GM19452 (cell line): ENCODE measurements around the gene ABHD5.
"Not testable (repeated sequence)": the region's sequence is repeated elsewhere in the genome, so short reads cannot be mapped to it uniquely, and the experiment has no call there.

Source experiments
- ATAC-seq: cut with Tn5 transposase; IDR thresholded peaks from one replicate; pipeline ENCODE4 v1.9.1; 2021; ENCODE audit not compliant: unreplicated experiment

The ABHD5 gene

GRCh38 chr3:43690400-43691119 lies at the start of gene ABHD5:
TSS of gene ABHD5 (plus strand) at chr3:43690938. CDS start at chr3:43690993, 55 bp downstream.
- peak; percentile 82 for ATAC-seq

GRCh38 chr3:43641306-43642114 lies 49.2 kb upstream of the ABHD5 start:
- no peak for ATAC-seq

DNA sequence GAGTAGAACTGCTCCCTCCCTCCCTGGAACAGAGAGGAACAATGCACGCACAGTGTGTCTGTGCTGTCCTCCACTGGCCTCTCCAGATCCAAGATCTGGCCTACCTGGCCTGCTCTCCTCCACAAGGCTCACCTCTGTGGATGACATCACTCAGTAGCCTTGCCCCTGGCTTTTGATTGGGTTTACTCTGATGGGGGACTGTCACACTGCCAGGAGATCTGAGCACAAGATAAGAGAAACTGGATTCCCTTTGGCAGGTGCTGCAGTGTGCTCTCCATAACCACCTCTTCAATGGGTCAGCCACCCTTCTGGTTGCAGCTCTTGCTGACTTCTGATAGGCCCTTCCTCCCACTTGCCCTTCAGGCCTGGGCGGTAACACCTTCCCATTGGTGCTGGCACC lies 46.3 kb upstream of the ABHD5 start:
- no peak for ATAC-seq

- ATAC-seq: no peak
Measured at GRCh38 chr3:43647331-43648166, 43.2 kb upstream of the ABHD5 start.

GRCh38 chr3:43648957-43649356 lies 41.8 kb upstream of the ABHD5 start:
- ATAC-seq: no peak

- ATAC-seq: no peak
Measured at GRCh38 chr3:43649365-43649968, 41.3 kb upstream of the ABHD5 start.

DNA sequence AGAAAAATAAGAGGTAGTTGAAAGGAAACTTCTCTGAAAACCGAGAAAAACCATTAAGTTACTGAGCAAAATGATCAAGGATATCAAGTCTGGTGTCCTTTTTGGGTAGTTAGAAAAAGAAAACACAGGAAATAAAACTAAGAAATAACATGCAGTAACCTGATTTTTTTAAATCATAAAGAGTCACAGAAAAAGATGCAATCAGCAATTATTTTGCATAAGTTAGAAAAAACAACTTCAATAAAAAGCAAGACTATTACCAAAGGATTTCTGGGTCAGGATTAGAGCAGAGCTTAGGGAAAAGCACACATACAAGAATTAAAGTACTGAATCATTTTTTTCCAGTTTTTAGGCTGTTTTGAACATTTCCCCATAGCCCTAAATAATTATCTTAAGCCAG lies 40.4 kb upstream of the ABHD5 start:
- ATAC-seq: no peak

- not testable (repeated sequence) for ATAC-seq
Measured at GRCh38 chr3:43656390-43656789, 34.3 kb upstream of the ABHD5 start.

DNA sequence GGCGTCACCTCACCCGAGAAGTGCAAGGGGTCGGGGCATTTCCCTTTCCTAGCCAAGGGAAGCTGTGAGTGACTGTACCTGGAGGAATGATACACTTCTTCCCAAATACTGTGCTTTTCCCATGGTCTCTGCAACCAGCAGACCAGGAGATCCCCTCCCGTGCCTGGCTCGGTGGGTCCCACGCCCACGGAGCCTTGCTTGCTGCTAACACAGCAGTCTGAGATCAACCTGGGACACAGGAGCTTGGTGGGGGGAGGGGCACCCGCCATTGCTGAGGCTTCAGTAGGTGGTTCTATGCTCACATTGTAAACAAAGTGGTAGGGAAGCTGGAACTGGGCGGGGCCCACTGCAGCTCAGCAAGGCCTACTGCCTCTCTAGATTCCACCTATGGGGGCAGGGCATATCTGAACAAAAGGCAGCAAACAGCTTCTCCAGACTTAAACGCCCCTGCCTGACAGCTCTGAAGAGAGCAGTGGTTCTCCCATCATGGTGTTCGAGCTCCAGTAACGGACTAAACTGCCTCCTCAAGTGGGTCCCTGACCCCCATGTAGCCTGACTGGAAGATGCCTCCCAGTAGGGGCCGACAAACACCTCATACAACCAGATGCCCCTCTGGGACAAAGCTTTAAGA lies 31.4 kb upstream of the ABHD5 start:
- no peak for ATAC-seq

DNA sequence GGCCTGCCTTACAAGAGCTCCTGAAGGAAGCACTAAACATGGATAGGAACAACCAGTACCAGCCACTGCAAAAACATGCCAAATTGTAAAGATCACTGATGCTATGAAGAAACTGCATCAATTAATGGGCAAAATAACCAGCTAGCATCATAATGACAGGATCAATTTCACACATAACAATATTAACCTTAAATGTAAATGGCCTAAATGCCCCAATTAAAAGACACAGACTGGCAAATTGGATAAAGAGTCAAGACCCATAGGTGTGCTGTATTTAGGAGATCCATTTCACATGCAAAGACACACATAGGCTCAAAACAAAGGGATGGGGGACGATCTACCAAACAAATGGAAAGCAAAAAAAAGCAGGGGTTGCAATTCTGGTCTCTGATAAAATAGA lies 29.4 kb upstream of the ABHD5 start:
- ATAC-seq: not testable (repeated sequence)

DNA sequence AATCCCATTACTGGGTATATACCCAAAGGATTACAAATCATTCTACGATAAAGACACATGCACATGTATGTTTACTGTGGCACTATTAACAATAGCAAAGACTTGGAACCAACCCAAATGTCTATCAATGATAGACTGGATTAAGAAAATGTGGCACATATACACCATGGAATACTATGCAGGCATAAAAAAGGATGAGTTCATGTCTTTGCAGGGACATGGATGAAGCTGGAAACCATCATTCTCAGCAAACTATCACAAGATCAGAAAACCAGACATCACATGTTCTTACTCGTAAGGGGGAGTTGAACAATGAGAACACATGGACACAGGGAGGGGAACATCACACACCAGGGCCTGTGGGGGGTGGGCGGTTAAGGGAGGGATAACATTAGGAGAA lies 25.7 kb upstream of the ABHD5 start:
- not testable (repeated sequence) for ATAC-seq

- ATAC-seq: no peak
Measured at GRCh38 chr3:43670635-43671522, 19.9 kb upstream of the ABHD5 start.

DNA sequence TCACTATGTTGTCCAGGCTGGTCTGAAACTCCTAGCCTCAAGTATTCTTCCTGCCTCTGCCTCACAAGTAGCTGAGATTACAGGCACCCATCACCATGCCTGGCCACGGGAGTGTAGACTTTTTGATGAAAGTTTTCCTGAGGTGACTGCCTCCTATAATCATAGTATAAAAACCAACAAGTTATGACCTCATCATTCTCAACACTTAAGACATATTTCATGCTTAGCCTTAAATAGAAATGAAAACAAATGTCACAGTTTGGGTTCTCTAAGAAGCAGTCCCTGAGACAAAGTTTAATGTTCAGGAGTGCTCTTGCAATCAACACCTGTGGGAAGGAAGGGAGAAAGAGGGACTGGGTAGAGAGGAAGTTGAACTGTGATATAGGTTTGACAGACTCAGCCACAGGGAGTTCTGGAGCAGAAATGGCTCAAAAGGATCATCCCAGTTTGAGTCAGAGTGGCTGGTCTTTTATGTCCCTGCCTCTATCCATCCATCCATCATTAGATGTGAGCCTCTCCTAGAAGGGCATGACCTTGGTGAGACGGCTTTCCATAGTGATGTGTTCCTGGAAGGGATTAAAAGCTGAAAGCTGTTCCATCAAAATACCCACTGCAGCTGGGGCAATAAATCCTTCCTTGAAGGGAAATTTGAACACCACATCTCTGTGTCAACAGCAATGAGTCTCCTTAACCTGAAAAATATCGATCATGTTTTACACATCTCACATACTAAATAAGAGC lies 16.2 kb upstream of the ABHD5 start:
- ATAC-seq: no peak

DNA sequence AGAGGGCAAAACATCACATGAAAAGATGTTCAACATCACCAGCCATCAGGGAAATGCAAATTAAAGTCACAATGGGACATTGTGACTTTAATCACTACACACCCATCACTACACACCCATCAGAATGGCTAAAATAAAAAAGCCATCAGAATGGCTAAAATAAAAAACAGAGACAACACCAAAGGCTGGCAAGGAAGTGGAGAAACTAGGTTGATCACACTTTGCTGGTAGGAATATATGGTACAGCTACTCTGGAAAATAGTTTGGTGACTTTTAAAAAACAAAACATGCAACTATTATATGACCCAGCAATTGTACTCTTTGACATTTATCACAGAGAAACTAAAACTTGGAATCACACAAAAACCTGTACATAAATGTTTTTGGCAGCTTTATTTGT lies 15.1 kb upstream of the ABHD5 start:
- ATAC-seq: no peak

- ATAC-seq: no peak
Measured at GRCh38 chr3:43676441-43676840, 14.3 kb upstream of the ABHD5 start.

DNA sequence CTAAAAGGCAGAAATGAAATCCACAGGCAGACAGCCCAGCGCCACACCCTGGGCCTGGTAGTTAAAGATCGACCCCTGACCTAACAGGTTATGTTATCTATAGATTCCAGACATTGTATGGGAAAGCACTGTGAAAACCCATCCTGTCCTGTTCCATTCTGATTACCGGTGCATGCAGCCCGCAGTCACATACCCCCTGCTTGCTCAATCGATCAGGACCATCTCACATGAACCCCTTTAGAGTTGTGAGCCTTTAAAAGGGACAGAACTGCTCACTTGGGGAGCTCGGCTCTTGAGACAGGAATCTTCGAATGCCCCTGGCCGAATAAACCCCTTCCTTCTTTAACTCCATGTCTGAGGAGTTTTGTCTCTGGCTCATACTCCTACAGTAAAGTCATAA lies 12.4 kb upstream of the ABHD5 start:
- ATAC-seq: not testable (repeated sequence)

DNA sequence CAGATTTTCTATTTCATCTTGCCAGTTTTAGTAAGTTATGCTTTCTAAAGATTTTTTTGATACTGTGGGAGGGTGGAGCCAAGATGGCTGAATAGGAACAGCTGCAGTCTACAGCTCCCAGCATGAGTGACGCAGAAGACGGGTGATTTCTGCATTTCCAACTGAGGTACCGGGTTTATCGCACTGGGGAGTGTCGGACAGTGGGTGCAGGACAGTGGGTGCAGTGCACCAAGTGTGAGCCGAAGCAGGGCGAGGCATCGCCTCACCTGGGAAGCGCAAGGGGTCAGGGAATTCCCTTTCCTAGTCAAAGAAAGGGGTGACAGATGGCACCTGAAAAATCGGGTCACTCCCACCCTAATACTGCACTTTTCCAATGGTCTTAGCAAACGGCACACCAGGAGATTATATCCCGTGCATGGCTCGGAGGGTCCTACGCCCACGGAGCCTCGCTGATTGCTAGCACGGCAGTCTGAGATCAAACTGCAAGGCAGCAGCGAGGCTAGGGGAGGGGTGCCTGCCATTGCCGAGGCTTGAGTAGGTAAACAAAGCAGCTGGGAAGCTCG lies 11.8 kb upstream of the ABHD5 start:
- not testable (repeated sequence) for ATAC-seq

GRCh38 chr3:43680857-43681256 lies 9.9 kb upstream of the ABHD5 start:
- ATAC-seq: not testable (repeated sequence)

DNA sequence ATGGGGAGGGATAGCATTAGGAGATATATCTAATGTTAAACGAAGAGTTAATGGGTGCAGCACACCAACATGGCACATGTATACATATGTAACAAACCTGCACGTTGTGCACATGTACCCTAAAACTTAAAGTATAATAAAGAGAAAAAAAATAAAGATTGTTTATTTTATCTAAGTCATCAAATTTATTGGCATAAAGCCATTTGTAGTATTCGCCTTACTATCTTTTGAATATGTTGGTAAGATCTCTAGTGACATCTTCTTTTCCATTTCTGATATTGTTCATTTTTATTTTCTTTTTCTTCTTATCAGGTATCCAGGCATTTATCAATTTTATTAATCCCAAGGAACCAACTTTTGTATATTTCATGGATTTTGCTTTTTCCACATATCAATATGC lies 5.8 kb upstream of the ABHD5 start:
- ATAC-seq: no peak
